Measurements from ENCODE around the gene UNC45A.
"Not testable (repeated sequence)": the region's sequence is repeated elsewhere in the genome, so short reads cannot be mapped to it uniquely, and the experiment has no call there.

Gene UNC45A

GRCh38 chr15:90902840-90903732, 32.0 kb upstream of the UNC45A start, which contains the start of gene MAN2A2:
MAN2A2 (plus strand) TSS chr15:90903302; CDS start chr15:90904208, 906 bp downstream.
- peak in 1 of 2 experiments; percentile 72 for DNase-seq

- peak; percentile 92 for DNase-seq
Observed at GRCh38 chr15:90903733-90904536, 31.1 kb upstream of the UNC45A start.

GRCh38 chr15:90904746-90905145, 30.3 kb upstream of the UNC45A start:
- no peak for DNase-seq

- no peak for DNase-seq
Observed at GRCh38 chr15:90905306-90906180, 29.5 kb upstream of the UNC45A start.

GRCh38 chr15:90906181-90906849, 28.8 kb upstream of the UNC45A start:
- no peak for DNase-seq

- no peak for DNase-seq
Observed at GRCh38 chr15:90907051-90907660, 27.9 kb upstream of the UNC45A start.

- DNase-seq, result no peak
Observed at GRCh38 chr15:90907838-90908507, 27.1 kb upstream of the UNC45A start.

- not testable (repeated sequence) for DNase-seq
Observed at GRCh38 chr15:90909449-90909848, 25.6 kb upstream of the UNC45A start.

- DNase-seq, result no peak
Observed at GRCh38 chr15:90909976-90910375, 25.1 kb upstream of the UNC45A start.

- no peak for DNase-seq
Observed at GRCh38 chr15:90910441-90911301, 24.4 kb upstream of the UNC45A start.

- no peak for DNase-seq
Observed at GRCh38 chr15:90911302-90911623, 23.8 kb upstream of the UNC45A start.

- DNase-seq, result no peak
Observed at GRCh38 chr15:90911906-90912769, 22.9 kb upstream of the UNC45A start.

GRCh38 chr15:90912770-90913075, 22.4 kb upstream of the UNC45A start:
- no peak for DNase-seq

- no peak for DNase-seq
Observed at GRCh38 chr15:90913398-90913944, 21.6 kb upstream of the UNC45A start.

GRCh38 chr15:90914305-90915080, 20.6 kb upstream of the UNC45A start:
- no peak for DNase-seq

GRCh38 chr15:90915216-90915807, 19.8 kb upstream of the UNC45A start:
- no peak for DNase-seq

GRCh38 chr15:90915808-90916440, 19.2 kb upstream of the UNC45A start:
- DNase-seq, result no peak

Measured in NCI-H526 (cell line).